DMS79 (cell line): ENCODE measurements around the gene SYTL2.

Source experiments
- DNase-seq: peaks from one replicate; lab custom pipeline; 2025; lab: John Stamatoyannopoulos, UW

The SYTL2 gene

DNA sequence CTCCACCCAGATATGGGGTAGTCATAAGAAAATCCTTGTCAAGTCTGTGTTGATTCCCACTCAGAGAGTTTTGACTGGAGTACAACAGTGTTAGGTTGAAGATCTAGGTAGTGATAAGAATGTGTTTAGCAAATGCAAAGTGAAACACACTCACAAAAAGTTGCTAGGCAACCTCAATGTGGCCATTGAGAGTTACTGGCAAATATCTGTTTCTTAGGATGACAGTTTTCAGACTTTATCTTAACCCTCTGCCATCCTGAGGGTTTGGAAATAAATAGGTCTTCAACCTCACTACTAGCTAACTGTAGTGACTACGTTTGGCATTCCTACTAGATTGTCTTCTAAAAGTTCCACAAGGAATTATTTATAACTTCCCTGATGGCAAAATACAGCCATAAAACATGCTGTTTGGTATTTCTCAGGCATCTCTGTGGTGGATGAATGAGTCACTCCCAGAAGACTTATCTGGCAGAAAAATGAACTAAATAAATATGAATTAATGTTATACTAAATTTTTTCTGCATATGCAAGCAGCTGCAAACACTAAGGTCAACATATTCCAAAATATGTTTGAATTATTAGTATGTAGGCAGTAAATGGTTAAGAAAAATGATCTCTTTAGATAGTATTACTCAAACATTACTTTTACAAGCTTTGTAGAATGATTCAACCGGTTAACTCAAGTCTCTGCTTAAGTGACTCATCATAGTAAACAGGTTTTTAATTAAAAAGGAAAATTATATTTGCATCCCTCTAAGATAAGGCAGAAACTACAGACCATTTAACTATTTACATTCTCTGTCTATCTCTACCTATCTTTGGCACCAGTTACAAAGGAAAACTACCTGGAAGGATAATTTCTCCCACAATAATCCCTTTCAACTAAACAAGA is 17.1 kb upstream of the SYTL2 start:
- no peak for DNase-seq

DNA sequence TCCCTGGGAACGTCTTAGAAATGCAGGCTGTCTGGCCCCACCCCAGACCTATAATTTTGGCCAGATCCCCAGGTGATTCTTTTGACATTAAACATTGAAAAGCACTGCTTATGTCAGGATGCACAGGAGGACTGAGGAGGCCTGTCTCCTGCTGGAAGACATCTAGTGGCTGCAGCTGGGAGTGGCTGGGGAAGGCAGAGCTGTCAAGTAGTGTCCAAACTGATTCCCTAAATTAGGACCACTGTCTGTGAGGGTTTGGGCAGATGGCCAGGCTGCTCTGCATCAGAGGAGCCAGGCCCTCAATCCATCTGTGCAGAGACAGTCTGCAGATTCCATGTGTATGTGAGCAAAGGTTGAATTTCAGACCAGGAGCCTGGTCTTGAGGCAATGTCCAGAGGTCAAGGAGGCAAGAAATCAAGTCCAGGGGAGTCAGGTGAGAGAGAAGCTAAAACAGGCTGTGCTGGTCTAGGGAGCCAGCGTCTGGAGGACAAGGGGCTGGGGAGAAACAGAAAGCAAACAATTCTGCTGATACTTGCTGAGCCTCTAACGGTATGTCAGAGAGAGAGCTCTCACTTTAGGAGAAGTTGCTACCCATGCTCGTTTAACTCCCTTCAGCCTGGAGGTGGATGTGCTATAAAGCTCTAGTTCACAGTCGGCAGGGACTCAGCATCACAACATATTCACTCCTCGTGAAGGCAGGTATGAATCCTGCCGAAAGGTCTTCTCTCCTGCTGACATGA is 15.3 kb upstream of the SYTL2 start:
- no peak for DNase-seq

DNA sequence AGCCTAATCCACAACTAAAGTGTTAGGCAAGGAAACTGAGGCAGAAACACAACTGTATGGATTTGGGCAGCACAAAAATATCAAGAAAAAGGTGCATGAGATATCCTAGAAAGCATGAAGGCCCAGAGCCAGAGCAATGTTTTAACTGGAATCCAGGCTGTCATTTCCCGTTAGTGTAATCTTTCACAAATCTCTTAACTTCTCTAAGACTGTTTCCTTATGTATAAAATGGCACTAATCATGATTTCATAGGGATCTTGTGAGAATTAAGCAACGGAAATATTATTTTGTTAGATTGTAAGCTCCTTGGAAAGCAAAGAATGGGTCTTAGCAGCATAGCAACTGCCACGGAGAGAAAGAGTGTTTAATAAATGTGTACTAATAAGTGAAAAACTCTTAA is 14.7 kb upstream of the SYTL2 start:
- DNase-seq: no peak

DNA sequence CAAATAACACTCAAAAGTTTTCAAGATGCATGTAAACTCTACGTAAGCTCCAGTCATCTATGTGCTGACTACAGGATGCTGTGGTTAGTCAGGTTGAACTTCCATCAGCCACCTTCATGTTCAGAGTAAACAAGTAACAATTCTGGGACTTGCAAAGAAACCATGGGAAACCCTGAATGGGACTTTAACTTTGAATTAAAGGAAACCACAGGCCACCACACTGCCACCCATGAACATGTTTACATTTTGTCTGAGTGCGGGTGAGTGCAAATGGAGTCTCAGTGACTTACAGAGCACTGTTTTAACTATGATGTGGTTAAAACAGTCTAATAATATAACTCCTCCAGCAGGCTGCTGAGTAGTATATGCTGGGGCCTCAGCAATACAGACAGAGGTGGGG is 12.9 kb upstream of the SYTL2 start:
- DNase-seq: no peak

DNA sequence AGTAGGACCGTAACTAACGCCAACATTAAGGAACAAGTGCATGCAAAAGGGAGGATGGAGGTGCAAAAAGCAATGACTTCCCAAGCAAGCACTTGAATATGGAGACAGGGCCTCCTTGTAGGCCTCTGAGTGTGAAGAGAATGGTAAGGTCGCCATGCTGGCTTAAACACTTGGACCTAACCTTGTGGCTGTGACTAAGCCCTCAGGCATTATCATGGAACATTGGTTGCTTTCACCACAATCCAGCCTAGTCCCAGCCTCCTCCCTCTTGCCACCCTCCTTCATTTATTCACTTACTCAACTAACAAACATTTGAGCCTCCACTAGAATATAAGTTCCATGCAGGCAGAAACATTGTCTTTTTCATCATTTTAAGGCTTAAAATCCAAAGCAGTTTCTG is 11.9 kb upstream of the SYTL2 start:
- no peak for DNase-seq

DNA sequence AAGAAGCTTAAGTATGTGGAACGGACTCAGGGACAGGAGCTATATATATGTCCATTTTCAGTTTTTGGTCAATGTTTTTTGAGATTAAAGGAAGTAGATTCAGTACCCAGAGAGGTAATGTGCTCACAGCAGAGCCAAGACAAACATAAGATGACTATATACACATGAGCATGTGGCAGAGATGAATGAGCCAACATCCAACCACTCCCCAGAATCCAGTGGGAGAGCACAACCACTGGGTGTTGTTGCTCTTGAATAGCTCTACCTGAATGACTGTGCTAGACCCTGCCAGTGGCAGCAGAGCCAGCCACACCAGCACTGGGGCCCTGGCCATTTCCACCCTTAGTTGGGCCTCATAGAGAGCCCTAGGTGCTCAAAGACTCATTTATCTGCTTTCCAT is 10.7 kb upstream of the SYTL2 start:
- no peak for DNase-seq

DNA sequence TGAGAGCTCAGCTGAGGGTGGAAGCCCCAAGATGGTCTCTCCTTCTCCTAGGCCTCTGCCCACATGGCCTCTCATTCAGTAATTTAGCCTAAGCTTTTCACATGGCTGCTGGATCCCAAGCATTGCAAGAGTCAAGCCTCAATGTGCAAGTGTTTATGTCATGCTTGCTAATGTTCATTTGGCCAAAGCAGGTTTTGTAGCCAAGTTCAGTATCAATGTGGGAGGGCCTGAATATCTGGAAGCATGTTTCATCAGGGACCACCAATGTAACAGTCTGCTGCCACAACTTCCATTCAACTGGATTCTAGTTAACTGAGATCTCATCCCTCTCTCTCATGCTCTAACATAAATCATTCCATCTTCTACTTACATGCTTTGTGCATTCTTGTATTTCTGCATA is 8.5 kb upstream of the SYTL2 start:
- no peak for DNase-seq

DNA sequence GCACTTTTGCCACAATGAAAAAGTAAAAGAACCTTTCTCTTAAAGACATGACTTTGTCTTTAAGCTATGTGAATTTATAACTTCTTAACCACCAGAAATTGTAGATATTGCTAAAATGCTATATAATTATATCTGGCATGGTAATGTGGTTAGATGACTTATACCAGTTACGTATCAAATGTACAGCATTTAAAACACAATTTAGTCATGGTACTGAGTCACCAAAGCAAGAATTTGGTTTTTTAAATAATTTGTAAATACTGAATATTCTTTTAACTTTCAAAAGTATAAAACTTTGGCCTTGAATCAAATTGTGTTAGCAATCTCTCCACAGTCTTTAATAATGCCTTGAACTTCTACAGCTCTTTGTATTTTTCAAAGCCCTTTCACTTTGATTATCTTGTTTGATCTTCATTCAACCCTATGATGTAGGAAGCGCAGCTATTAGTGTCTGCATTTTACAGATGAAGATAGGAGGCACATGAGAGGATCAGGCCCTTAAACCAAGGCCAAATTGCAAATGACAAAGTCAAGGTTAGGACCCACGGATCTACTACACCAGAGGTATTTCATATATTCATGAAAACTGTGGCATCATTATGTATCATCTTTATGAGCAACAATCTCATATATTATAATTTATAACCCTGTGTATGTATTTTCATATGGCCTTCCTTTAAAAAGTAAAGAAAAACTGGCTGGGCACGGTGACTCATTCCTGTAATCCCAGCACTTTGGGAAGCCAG is 4.4 kb upstream of the SYTL2 start:
- DNase-seq: no peak

DNA sequence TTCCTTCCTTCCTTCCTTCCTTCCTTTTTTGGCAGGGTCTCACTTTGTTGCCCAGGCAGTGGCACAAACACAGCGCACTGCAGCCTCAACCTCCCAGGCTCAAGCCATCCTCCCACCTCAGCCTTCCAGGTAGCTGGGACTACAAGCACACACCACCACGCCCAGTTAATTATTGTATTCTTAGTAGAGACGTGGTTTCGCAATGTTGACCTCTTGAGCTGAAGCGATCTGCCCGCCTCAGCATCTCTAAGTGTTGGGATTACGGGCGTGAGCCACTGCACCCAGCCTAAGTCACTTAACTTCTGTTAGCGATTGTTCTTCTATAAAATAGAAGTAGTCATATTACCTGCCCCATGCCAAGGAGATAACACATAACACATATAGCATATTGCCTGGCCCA is 2.8 kb upstream of the SYTL2 start:
- no peak for DNase-seq

DNA sequence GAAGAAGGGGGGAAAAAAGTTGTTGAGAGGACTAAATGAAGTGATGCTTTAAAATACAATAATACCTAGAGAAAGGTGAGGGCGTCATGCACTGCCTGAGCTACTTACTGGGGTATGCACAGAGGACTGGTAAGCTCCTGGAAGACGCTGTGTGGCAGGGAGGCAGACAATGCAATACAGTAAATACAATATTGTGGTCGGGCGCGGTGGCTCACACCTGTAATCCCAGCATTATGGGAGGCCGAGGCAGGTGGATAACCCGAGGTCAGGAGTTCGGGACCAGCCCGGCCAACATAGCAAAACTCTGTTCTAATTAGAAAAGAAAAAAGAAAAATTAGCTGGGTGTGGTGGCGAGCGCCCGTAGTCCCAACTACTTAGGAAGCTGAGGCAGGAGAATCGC is 683 bp upstream of the SYTL2 start:
- DNase-seq: no peak

DNA sequence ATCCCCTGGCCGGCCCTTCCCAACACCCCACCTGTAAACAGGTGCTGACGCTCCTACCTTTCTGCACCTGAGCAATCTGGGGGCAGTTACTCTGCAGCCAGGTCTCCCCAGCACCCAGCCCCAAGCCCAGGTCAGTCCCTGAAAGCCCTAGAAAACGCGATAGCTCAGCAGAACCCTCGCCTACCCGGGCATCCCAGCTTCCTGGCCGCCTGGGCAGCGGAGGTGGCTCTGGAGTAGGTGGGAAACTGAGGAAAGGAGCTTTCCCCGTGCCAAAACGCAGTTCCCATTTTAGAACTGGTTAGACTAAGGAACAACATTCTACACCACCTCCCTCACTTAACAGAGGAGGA is 445 bp downstream of the SYTL2 start:
- no peak for DNase-seq

DNA sequence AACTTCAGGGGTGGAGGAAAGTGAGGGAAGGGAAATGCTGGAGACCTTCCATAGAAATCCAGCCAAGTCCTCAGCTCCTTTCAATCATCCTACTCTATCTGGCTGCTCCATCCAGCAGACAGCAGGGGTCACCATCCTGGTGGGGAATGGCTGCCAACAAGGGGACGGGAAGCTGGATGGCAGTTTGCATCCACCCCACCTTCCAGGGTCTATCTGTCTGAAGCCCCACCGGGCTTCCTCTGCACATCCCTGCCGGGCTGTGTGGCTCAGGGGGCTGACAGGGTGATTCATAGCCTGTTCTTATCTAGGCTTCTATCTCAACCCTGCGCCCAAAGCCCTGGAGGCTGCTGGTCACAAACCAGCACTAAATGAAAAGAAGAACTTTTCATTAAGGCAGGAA is 1.1 kb downstream of the SYTL2 start:
- no peak for DNase-seq

DNA sequence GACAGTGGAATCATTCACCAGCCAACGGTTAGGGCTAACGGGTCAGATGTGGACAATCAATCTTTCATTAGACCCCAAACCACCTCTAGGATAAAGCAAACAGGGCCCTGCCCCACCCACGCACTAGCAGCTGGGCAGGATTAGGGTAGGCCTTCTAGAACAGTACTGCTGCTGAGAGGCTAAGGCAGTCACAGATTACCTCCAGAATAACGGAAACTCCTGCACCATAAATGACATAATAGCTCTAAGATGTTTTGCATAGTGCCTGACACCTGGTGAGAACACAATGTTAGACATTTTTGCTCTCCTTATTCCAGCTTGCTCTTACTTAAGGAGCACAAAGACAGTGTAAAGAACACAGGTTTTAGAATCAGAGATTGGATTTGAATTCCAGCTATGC is 1.8 kb downstream of the SYTL2 start:
- DNase-seq: no peak

DNA sequence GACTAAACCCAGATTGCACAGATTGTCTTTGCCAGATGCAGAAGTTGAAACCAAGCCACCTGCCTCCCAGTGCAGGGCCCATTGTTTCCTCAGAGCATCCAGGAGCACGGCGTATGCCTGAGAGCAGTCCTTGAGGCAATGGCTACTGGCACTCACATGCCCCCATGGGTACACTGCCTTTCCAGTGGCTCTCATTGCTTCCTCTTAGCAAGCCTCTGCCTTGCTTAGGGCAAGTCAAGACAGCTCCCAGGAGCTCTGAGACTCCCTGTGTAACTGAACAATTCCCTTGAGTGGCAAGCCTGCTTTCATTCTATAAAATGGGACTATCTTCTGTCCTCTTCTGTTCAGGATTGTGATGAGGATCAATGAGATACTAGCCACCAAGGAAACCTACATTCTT is 4.1 kb downstream of the SYTL2 start:
- peak; percentile 72 for DNase-seq

DNA sequence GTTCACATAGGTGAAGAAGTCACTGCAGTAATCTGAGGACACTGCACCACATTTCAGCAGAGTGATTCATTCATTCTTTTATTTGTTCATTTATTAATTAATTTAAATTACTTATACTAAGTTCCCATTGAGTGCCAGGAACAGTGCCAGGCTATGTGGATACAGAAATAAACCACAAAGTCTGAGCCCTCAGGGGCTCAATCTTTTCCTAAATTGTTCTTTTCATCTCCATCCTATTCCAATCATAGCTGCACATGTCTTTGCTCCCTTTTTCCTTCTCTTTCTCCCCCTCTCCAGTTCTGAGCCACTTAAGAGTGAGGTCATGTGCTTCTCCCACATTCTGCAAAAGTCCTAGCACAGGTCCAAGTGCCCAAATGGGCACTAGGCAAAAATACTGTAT is 4.9 kb downstream of the SYTL2 start:
- DNase-seq: no peak

DNA sequence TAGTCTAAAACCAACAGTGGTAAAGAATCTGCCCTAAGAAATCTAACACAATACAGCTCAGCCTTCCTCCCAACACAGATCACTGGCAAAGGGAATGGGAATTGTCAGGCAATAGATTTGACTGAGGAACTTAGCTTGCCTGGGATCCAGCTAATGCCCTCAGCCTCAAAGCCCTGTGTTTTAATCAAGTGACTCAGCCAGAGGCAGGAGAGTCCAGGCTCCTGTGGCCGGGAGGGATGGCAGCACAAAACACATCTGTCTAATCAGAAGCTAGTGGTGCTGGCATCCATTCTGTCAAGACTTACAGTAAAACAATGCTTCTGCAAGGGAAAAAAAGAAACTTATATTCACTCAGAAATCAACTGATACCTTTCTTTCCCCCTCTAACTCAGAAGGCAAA is 5.6 kb downstream of the SYTL2 start:
- DNase-seq: no peak

DNA sequence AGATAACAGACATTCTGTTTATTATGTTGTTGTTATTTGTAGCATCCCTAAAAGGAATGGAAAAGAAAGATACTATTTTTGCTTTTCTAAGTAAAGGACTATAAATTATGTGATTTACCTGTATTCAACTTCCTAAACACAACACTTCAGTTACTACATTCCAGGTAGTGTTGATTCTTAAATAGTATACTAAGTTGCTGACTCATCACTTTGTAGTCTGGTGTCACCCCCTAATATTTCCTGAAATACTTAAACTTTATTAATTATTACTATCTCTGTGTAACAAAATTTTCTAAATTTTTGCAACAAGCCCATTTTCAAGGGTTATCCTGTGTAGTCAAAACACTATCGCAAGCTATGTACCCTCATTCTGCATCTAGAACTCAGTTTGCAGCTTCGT is 7.0 kb downstream of the SYTL2 start:
- DNase-seq: no peak

DNA sequence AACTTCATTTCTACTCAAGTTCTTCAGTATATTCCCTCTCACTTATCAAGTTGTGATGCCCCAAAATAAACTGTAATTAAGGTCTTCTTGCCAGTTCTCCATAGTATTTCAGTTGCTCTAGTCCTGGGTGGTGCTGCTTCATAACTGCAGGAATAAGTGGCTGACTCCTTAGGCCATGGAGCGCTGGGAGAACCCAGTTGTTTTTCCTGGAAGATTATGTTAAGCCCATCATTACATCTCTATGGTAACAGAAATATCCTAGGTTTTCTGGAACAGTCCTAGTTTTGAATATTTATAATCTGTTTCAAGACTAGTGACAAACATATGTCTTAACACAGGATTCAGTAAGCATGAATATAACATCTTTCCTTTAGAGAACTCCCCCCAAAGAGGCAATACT is 7.6 kb downstream of the SYTL2 start:
- no peak for DNase-seq

DNA sequence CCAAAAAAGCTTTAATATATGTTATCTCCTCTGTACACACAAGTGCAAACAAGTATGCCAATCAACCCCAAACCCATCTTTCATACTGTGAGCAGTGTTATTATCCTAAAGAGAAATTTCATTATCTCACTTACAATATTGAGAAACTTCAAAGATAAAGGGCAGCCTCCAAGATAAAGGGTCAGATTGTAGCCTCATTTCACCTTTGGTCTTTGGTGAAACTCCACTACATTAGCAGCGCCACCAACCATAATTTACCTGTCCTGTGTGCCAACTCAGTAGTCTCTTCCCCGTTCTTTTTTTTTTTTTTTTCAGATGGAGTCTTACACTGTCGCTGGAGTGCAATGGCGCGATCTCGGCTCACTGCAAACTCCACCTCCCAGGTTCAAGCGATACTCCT is 9.4 kb downstream of the SYTL2 start:
- DNase-seq: no peak

DNA sequence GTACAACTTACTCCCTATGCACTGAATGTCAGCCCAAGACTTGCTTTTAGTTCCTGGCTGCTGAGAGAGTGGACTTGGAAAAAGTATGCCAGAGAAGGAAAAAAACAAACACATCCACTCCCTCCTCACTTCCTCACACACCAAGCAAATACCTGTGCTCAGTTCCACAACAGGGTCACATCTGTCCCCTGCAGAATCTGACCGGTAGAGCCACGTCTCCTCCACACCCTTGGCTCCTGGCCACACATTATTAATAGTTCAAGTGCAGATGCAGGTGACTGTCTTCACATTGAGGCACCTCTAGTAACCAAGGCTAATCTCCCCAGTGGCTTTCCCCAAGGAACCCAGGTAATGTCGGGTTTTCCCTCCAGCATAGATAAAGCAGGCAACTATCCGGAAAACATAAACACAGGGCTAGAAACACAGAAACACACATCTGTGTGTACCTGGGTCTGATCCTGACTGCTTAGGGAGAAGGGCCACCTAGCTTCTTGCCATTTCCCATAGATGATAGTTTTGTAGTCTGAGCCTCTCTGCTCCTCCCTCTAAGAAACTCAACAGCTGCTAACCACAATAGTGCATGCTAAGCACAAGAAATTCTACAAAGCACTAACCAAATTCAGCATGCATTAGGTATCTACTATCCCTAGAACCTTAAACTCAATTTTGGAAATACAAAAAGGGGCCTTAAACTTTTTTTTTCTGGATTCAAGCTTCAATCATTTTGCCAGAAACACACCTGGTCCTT is 10.2 kb downstream of the SYTL2 start:
- DNase-seq: no peak

DNA sequence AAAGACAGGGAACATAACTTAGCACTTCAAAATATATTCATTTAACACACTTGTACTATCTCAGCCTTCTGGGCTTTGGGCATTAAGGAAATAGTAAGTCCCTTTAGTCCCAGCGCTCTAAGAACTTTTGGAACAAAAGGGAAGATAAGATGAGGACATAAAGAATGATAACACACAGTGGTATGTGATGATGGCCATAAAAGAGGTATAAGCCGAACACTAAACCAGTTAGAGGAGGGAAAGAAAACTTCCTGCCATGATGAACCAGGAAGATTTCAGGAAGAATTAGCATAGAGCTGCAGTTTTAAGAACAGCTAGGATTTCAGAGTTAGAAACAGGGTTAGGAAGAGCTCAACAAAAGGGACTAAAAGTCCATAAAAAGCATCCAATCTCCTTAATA is 11.8 kb downstream of the SYTL2 start:
- no peak for DNase-seq

DNA sequence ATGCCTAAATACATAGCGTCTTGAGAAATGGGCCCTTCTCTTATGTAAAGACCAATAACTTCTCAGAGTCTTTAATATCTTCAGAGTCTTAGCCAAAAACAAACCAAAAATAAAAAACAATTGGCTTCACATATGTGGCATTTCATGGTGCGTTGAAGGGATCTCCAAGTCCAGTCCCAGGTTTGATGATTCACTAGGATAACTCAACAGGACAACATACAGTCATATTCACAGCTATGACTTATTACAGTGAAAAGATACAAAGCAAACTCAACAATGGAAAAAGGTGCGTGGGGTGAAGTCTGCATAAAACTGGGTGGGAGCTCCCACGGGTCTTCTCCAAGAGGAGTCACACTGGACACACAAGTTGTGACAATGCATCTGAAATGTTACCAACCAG is 12.6 kb downstream of the SYTL2 start:
- DNase-seq: no peak
